Erythroblast (primary cell): Measurements from ENCODE around the gene OR52L1.
"Not testable (repeated sequence)": the region's sequence is repeated elsewhere in the genome, so short reads cannot be mapped to it uniquely, and the experiment has no call there.

Experiments
- DNase-seq, 2 experiments: peaks; one replicate each; lab custom pipeline; 2025; lab: John Stamatoyannopoulos, UW
- GATA1 ChIP-seq: IDR thresholded peaks from 2 replicates; pipeline ENCODE4 v1.6.1; 2011; ENCODE audit warnings: low read depth, mild to moderate bottlenecking, control low read depth, low read length, moderate library complexity
- POLR2A ChIP-seq: IDR thresholded peaks from 2 replicates; pipeline ENCODE4 v1.6.1; 2011; ENCODE audit warnings: mild to moderate bottlenecking, low read length

The OR52L1 gene

DNA sequence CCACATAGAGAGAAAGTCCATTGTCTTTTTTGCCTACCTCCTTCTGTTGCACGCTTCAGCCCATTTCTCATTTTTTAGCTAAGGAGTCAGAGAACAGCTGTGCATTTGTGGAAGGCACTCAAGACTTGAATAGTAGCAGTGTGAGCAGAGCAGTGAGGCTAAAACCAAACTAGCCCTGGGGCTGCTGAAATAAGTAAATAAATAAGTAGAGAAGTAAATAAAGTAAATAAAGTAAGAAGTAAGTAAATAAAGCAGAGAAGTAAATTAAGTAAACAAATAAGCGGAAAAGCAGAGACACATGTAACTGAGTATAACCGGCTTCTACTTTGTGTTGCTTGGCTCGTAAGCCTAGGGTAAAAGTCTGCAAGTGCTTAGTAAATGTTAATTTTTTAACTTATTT is 2.4 kb upstream of the OR52L1 start:
- TF ChIP-seq GATA1 (no peak), POLR2A (no peak)
- no peak for DNase-seq

DNA sequence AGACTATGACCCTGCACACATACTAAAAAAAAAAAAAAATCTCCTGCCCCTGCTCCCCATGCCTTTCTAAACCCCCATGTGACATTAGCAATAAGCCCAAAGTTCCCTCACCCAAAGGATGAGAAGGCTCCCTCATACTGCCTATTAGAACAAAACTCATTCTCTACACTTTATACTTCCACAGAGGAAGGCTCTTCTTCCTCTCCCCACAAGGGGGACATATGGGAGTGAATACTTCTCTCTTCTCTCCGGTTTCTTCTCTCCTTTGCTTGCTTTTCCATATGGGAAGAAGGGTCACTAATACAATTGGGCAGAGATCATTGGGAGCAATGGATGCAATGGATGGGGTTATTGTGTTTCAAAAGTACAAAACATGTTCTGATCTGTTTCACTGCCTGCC is 3.3 kb downstream of the OR52L1 start:
- TF ChIP-seq POLR2A (no peak), GATA1 (no peak)

DNA sequence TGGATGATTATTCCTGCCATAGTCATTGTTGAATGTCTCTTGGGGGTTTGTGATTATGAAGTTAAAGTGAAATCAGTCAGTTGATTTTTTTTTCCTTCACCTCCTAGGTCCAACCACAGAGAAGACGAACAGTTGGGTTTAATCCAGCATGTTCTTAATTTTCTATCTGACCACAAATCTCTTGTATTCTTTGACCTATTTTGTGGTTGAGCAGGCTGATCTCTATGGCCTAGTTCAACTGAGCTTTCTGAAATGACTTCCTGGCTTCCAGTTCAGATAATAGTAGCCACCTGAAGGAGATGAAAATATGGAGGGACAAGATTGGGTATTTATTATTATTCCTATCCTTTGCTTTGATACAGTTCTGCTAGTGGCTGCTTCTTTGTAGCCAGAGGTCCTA is 13.3 kb downstream of the OR52L1 start:
- no peak for DNase-seq
- TF ChIP-seq GATA1: no peak
- no peak for TF ChIP-seq POLR2A

More for the DNA sequence above, 3.3 kb downstream of the OR52L1 start:
- DNase-seq: no peak

DNA sequence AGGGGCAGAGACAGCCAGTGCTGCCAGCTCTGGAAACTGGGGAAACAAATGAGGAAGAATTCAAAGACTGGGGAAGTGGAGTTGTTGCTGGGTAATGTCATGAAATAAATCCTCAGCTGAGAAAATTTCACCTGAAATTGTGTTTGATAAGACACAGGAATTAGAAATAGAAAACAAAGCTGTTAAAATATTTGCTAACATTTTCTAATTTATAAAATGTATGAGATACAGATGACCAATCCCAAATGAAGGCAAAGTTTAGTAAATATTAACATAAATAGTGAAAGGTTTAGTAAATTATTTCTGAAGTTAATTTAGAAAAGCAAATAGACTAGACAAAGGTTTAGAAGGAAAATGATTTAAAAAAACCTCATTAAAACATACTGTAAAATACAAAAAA is 18.4 kb downstream of the OR52L1 start, which contains the start of gene OR56A5:
TSS of gene OR56A5 (minus strand) at position 101 of the 400 bp plus-strand sequence. CDS start at position 101, 0 bp downstream.
- DNase-seq: no peak
- TF ChIP-seq GATA1: no peak

DNA sequence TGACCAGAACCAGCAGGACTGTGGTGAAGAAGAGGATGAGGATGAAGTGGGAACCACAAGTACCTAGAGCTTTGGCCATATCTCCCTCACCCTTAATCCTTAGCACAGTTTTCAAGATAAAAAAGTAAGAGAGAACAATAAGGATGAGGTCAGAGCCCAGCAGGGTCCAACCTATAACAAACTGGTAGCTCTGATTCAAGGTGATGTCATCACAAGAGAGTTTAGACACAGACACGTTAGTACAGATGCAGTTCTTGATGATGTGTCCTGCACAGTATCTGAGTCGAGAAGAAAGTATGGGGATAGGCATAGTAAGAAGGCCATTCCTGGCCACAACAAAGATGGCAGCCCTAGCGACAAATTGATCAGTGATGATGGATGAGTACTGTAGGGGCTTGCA is 19.1 kb downstream of the OR52L1 start:
- no peak for TF ChIP-seq POLR2A
- TF ChIP-seq GATA1: no peak
- DNase-seq: no peak

DNA sequence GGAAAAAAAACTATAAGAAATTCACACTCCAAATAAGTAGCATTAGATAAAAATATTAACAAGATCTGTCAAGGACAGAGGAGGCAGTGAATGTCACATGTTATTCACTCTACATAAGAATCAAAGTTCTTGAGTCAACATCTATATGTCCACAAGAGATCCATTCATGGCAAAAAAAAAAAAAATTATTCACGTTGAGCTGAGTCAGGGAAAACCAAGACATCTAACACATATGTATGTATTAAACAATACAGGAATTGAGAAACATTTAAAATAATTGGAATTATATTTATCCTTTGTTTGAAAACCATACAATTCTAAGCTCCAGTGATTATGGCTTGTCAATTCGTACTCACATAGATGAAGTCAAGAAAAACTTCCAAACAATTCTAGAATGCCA is 19.8 kb downstream of the OR52L1 start:
- TF ChIP-seq POLR2A (no peak), GATA1 (no peak)
- no peak for DNase-seq

DNA sequence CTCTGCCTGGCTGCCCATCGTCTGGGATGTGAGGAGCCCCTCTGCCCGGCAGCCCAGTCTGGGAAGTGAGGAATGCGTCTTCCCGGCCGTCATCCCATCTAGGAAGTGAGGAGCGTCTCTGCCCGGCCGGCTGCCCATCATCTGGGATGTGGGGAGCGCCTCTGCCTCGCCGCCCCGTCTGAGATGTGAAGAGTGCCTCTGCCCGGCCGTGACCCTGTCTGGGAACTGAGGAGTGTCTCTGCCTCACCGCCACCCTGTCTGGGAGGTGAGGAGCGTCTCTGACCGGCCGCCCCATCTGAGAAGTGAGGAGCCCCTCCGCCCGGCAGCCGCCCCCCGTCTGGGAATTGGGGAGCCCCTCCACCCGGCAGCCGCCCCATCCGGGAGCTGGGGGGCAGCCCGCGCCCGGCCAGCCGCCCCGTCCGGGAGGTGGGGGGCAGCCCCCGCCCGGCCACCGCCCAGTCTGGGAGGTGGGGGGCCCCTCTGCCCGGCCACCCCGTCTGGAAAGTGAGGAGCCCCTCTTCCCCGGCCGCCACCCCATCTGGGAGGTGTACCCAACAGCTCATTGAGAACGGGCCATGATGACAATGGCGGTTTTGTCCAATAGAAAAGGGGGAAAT is 26.0 kb downstream of the OR52L1 start:
- not testable (repeated sequence) for DNase-seq

DNA sequence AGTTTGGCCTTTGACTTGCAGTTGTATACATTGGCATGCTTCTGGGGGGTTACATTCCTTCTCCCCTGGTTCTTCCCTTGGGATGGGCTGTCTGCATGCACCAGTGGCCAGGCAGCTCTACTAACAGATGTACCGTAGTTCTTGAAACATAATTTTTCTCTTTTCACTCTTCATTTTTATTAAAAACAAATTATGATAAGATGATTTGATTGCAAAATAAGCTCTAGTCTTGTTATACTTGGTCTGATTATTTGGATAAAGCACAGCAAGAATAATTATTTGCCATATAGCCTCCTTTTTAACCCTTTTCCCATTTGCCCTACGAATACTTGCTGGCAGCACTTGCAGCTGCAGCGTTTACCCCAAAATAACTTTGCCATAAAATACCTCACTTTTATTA is 31.2 kb downstream of the OR52L1 start:
- DNase-seq: no peak
- TF ChIP-seq POLR2A (no peak), GATA1 (no peak)

DNA sequence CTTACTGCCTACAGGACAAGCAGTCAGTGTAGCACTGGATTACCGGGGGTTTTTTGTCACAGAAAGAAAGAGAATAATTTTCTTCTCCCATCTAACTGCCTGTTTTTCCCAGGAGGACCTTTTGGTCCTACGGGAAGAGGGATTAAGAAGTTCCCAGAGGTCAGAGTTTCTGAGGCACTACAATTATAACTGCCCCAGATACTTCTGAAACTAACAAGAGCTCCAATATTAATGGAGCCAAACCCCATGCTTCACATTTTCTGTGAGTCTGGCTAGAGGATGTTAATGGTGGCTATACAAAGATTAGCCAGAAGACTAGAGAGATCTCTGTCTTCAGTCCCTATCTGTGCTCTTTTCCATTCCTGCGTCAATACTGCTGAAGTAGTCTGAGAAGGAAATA is 44.8 kb downstream of the OR52L1 start, which contains the start of gene OR56A3:
TSS of gene OR56A3 (plus strand) at position 301 of the 400 bp plus-strand sequence. CDS start 5,096 bp downstream, outside the sequence.
- no peak for DNase-seq
- TF ChIP-seq GATA1: no peak
- TF ChIP-seq POLR2A: no peak

DNA sequence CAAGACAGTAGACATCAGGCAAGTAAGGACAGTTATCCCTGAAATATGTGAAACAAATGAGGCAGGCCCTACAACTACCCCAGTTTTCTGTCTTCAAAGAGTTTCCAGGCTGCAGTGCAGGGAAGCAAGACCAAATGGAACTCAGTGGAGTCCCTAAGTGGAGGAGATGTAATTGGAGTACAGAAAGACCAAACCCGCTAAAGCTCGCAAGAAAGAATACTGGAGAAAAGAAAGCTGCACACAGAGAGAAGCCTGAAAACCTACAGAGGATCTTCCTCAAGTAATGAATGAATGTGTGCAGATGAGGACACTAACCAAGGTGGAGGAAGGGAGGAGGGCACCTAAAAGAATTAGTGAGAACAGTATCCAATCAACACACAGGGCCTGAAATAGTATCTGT is 46.0 kb downstream of the OR52L1 start:
- TF ChIP-seq GATA1 (no peak), POLR2A (no peak)
- no peak for DNase-seq

DNA sequence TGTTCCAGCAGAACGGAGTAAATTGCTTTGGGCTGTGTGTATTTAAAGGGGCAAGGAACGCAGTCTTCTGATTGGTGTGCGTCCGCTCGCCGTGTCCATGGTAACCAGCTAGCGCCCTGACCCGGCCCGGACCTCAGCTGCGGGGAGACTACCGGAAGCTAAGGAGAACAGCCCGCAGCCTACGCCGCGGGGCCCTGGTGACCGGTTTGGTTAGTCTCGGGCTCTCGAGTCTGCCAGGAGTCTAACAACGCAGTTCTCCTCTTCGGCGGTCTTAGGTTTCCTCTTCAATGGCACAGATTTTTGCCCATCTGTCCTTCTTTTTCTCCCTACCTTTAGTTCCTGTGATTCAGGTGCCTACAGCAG is 48.2 kb downstream of the OR52L1 start:
- no peak for TF ChIP-seq POLR2A
- no peak for TF ChIP-seq GATA1
- DNase-seq: no peak

DNA sequence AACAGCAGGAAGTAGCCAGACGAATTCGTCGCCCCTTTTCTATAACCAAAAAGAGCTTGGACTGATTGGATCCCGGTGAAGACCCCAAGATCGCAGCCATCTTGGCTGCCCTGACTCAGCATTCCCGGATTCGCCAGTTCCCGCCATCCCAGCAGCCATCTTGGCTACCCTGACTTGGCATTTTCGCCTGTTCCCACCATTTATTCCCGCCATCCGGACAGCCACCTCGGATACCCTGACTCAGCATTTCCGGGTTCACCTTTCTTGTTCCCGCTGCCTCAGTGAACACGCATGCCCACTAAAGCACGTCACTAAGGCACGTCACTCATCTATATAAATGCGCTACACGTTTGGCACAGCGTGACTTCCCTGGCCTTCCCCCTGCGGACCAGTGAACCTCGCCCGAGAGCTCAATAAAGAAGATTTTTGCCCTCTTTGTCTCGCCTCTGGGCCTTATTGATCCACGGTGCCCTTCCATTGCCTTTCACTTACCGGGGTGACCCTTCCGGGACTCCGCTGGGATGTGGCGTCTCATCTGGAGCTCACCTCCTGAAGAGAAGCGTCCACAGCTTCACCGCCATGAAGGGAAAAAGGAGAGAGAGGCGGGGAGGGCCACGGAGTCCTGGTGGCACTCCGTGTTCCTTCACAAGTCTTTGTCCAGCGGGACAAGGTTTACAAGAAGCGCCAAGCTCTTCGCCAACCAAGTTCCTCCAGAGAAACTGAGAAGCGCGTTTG is 48.8 kb downstream of the OR52L1 start:
- DNase-seq: no peak
- no peak for TF ChIP-seq POLR2A
- TF ChIP-seq GATA1: no peak
